Activated CD4-positive, alpha-beta memory T cell treated with anti-CD3 and anti-CD28 coated beads, Interleukin-2, amount 10 ng/mL, durations not matched to agents 7 days and 5 days (primary cell): ENCODE measurements around the gene CFAP20DC. TPM values are rescaled to one million over a fixed set of nuclear protein-coding genes. Genes with fewer than 3 reads are reported as not detected.
A peak's percentile ranks its signal among the peaks of the same experiment; 100 is the strongest.
"Not testable (repeated sequence)": the region's sequence is repeated elsewhere in the genome, so short reads cannot be mapped to it uniquely, and the experiment has no call there.

Source experiments
- CTCF ChIA-PET: fragments of 350-600 bp; sonication (Branson Sonifier 250); formaldehyde crosslinking; loops from one replicate; lab custom pipeline; 2021; ENCODE audit warnings: antibody characterized with exemption, inconsistent platforms; lab: Charles Lee
- POLR2A ChIA-PET: fragments of 350-600 bp; sonication (Branson Sonifier 250); formaldehyde crosslinking; loops from one replicate; lab custom pipeline; 2021; ENCODE audit warnings: antibody characterized with exemption; lab: Charles Lee
- DNase-seq: peaks from one replicate; pipeline ENCODE4 v3.0.0-alpha.2; 2020
- H3K27ac Mint-ChIP-seq: one replicate; pipeline ENCODE4 v1.8.0; 2021; ENCODE audit warnings: mild to moderate bottlenecking, mixed read lengths
- H3K27me3 Mint-ChIP-seq: one replicate; pipeline ENCODE4 v1.8.0; 2021; ENCODE audit warnings: mixed read lengths
- H3K36me3 Mint-ChIP-seq: one replicate; pipeline ENCODE4 v1.8.0; 2021; ENCODE audit warnings: low read depth, mixed read lengths
- H3K4me1 Mint-ChIP-seq: one replicate; pipeline ENCODE4 v1.8.0; 2021; ENCODE audit warnings: mixed read lengths
- H3K4me3 Mint-ChIP-seq: one replicate; pipeline ENCODE4 v1.8.0; 2021; ENCODE audit warnings: mild to moderate bottlenecking, mixed read lengths
- H3K9me3 Mint-ChIP-seq: one replicate; pipeline ENCODE4 v1.8.0; 2021; ENCODE audit warnings: mixed read lengths
- total RNA-seq, 2 experiments: library from RNA; stranded (reverse); gene quantifications; one replicate each; pipeline ENCODE4 v1.2.3, GENCODE V29; 2021

CFAP20DC gene
- total RNA-seq, 2 experiments from 2014 or later = 1.4 to 2.2 TPM

GRCh38 chr3:58874248-58874741 is 175.5 kb downstream of the CFAP20DC start:
- H3K27me3 Mint-ChIP-seq = no peaks in the 10 kb centered on the region
- POLR2A ChIA-PET = no interaction called here
- no peaks in the 10 kb centered on the region for H3K9me3 Mint-ChIP-seq
- peaks cover 23% of the 10 kb centered on the region for H3K4me1 Mint-ChIP-seq
- peak; percentile 24 for DNase-seq
- CTCF ChIA-PET = no interaction called here
- no peak overlapping the region for H3K4me3 Mint-ChIP-seq
- H3K36me3 Mint-ChIP-seq = no peaks in the 10 kb centered on the region
- peak overlapping the region; percentile 66 for H3K27ac Mint-ChIP-seq

DNA sequence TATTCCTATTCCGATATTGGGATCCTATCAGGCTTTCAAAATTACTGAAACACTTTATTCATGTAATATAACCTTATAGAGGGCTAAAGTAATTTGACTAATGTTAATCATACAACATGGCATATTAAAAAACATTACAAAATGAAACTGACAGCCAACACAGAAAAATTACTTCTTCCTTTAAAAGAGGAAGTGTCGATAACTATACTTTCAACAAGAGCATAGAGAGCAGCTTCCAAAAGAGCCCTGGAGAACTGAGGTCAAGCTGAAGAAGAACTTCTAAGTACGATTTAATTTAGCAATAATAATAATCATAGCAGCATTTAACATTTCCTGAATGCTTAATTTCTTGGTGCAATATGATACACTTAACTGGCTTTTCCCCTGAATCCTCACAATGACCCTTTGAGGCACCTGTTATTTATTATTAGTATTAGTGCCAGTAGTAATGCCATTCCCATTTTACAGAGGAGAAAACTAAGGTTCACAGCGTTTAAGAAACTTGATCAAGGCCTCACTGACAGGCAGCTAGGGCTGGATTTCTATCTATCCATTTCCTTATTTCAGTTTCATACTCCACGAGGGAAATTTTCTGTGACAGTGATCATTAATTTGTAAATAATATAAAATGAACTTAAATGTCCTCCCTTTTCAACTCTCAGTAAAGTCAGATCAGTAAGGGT is 181.6 kb downstream of the CFAP20DC start:
- Mint-ChIP-seq H3K27ac (no peak overlapping the region), H3K4me1 (peaks cover 2% of the 10 kb centered on the region)

DNA sequence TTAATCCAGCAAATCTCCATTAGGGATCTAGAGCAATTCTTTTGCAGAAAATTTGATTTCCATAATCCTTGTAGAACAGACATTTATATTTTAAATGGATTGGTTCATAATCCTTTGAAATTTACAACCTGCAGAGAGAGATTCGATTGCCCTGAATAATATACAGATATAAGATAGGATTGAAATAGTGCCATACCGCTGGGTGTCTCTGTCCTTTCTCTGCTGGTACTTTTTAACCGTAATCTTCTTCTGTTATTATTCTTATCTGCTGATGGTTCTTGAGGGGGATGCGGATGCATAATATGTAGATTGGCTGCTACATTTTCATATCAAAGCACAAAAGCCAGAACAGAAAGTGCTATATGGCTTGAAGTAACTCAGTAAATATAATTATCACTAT is 182.2 kb downstream of the CFAP20DC start:
- no peak overlapping the region for H3K4me3 Mint-ChIP-seq
- ChIA-PET POLR2A (no interaction called here), CTCF (interaction anchor here (1.3 kb wide), 1 partner anchor 184 kb away, joined by 3 read pairs; no protein-coding TSS in a partner anchor)

More for the DNA sequence above, 181.6 kb downstream of the CFAP20DC start:
- no peak for DNase-seq
- H3K36me3 Mint-ChIP-seq = no peaks in the 10 kb centered on the region
- H3K27me3 Mint-ChIP-seq = peaks cover 2% of the 10 kb centered on the region
- H3K9me3 Mint-ChIP-seq = no peaks in the 10 kb centered on the region
- ChIA-PET POLR2A (no interaction called here), CTCF (interaction anchor here (1.3 kb wide), 1 partner anchor 184 kb away, joined by 3 read pairs; no protein-coding TSS in a partner anchor)
- no peak overlapping the region for H3K4me3 Mint-ChIP-seq

DNA sequence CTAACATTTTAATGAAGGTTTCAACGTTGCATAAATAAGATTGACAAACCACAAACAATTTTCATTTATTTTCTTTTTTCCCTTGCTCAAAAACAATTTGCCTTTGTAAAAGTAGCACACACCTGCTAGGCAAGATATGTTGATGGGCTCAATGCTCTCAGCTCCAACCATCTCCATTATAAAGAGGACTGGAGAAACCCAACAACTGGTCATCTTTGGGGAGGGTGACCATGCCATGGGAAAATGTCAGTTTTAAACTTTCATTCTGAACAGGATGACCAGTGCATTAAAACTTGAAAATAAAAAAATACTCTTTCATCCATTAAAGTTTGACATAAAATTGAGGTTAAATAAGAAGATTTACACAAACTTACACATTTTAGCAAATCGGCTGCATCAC is 183.7 kb downstream of the CFAP20DC start:
- peaks cover 6% of the 10 kb centered on the region for H3K27me3 Mint-ChIP-seq
- ChIA-PET POLR2A (no interaction called here), CTCF (no interaction called here)
- no peaks in the 10 kb centered on the region for H3K9me3 Mint-ChIP-seq
- no peak for DNase-seq
- no peaks in the 10 kb centered on the region for H3K36me3 Mint-ChIP-seq
- no peak overlapping the region for H3K27ac Mint-ChIP-seq
- peaks cover 2% of the 10 kb centered on the region for H3K4me1 Mint-ChIP-seq
- H3K4me3 Mint-ChIP-seq = no peak overlapping the region

More for the DNA sequence above, 182.2 kb downstream of the CFAP20DC start:
- Mint-ChIP-seq H3K4me1 (peaks cover 3% of the 10 kb centered on the region), H3K9me3 (no peaks in the 10 kb centered on the region), H3K27ac (no peak overlapping the region), H3K27me3 (peaks cover 2% of the 10 kb centered on the region), H3K36me3 (no peaks in the 10 kb centered on the region)
- no peak for DNase-seq

DNA sequence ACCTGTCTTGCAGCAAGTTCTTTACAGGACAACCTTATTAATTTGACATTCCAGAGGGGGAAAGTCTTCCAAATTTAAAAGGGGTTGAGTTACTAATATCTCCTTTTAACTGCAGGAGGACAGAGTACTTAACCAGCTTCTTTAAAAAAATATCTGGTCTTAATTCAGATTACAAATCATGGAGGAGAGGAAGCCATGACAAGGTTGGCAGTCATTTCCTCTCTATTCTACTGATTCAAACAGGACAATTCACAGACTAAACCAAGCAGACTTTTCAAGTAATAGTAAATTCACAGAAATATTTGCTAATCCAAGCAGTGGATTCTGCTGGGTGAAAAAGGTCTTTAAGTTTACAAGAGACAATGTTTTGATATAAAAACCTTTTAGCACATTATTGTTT is 185.3 kb downstream of the CFAP20DC start:
- Mint-ChIP-seq H3K36me3 (no peaks in the 10 kb centered on the region), H3K27me3 (peaks cover 6% of the 10 kb centered on the region), H3K4me3 (no peak overlapping the region)

GRCh38 chr3:58863206-58863605 is 186.6 kb downstream of the CFAP20DC start:
- no peak overlapping the region for H3K4me3 Mint-ChIP-seq
- no peak overlapping the region for H3K27ac Mint-ChIP-seq
- CTCF ChIA-PET = no interaction called here
- peaks cover 6% of the 10 kb centered on the region for H3K27me3 Mint-ChIP-seq
- H3K4me1 Mint-ChIP-seq = peaks cover 2% of the 10 kb centered on the region
- H3K36me3 Mint-ChIP-seq = no peaks in the 10 kb centered on the region
- H3K9me3 Mint-ChIP-seq = no peaks in the 10 kb centered on the region
- DNase-seq = no peak
- POLR2A ChIA-PET = interaction anchor here (0.6 kb wide), 1 partner anchor 25 kb away, joined by 5 read pairs; no protein-coding TSS in a partner anchor

More for the DNA sequence above, 185.3 kb downstream of the CFAP20DC start:
- ChIA-PET POLR2A (no interaction called here), CTCF (no interaction called here)
- Mint-ChIP-seq H3K9me3 (no peaks in the 10 kb centered on the region), H3K4me1 (peaks cover 2% of the 10 kb centered on the region), H3K27ac (no peak overlapping the region)
- DNase-seq = no peak

GRCh38 chr3:58861551-58861950 is 188.3 kb downstream of the CFAP20DC start:
- POLR2A ChIA-PET = no interaction called here
- peaks cover 2% of the 10 kb centered on the region for H3K4me1 Mint-ChIP-seq

GRCh38 chr3:58858126-58858525 is 191.7 kb downstream of the CFAP20DC start:
- Mint-ChIP-seq H3K4me3 (no peak overlapping the region), H3K27me3 (peaks cover 4% of the 10 kb centered on the region), H3K36me3 (no peaks in the 10 kb centered on the region), H3K27ac (no peak overlapping the region), H3K4me1 (peaks cover 2% of the 10 kb centered on the region), H3K9me3 (no peaks in the 10 kb centered on the region)
- CTCF ChIA-PET = no interaction called here
- no peak for DNase-seq
- POLR2A ChIA-PET = no interaction called here

More at GRCh38 chr3:58861551-58861950, 188.3 kb downstream of the CFAP20DC start:
- DNase-seq = no peak
- CTCF ChIA-PET = no interaction called here
- H3K36me3 Mint-ChIP-seq = no peaks in the 10 kb centered on the region
- peaks cover 4% of the 10 kb centered on the region for H3K27me3 Mint-ChIP-seq
- no peaks in the 10 kb centered on the region for H3K9me3 Mint-ChIP-seq
- H3K27ac Mint-ChIP-seq = no peak overlapping the region
- H3K4me3 Mint-ChIP-seq = no peak overlapping the region

DNA sequence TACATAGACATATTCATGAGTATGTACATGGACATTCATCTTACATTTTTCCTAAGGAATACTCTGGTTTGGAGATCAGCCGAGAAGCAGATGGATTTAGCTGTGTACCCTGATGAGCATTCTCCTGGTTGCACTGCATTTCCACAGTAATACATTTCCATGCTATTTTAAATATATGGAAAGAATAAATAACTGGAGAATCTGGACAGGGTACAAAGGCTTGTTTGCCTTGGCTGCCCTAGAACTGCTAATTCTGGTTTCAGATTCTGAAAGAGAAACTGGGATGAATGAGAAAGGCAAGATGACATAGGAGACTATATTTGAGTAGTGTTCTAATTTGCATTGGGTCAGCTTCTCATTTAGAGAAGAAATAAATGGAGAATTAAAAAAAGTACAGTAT is 192.4 kb downstream of the CFAP20DC start:
- H3K27ac Mint-ChIP-seq = no peak overlapping the region
- no peak overlapping the region for H3K4me3 Mint-ChIP-seq
- ChIA-PET CTCF (no interaction called here), POLR2A (no interaction called here)
- no peaks in the 10 kb centered on the region for H3K4me1 Mint-ChIP-seq
- DNase-seq = no peak
- H3K36me3 Mint-ChIP-seq = no peaks in the 10 kb centered on the region
- H3K27me3 Mint-ChIP-seq = peaks cover 4% of the 10 kb centered on the region
- H3K9me3 Mint-ChIP-seq = no peaks in the 10 kb centered on the region

- POLR2A ChIA-PET = no interaction called here
- no peak for DNase-seq
- no peaks in the 10 kb centered on the region for H3K4me1 Mint-ChIP-seq
Measured at GRCh38 chr3:58848826-58849225, 201.0 kb downstream of the CFAP20DC start.

GRCh38 chr3:58842050-58842747 is 207.6 kb downstream of the CFAP20DC start:
- H3K9me3 Mint-ChIP-seq, DNase-seq, H3K4me3 Mint-ChIP-seq, H3K27me3 Mint-ChIP-seq, POLR2A ChIA-PET, H3K4me1 Mint-ChIP-seq, H3K27ac Mint-ChIP-seq, CTCF ChIA-PET, H3K36me3 Mint-ChIP-seq: not testable (repeated sequence)

More at GRCh38 chr3:58848826-58849225, 201.0 kb downstream of the CFAP20DC start:
- Mint-ChIP-seq H3K27me3 (no peaks in the 10 kb centered on the region), H3K36me3 (no peaks in the 10 kb centered on the region), H3K4me3 (no peak overlapping the region), H3K27ac (no peak overlapping the region), H3K9me3 (no peaks in the 10 kb centered on the region)
- CTCF ChIA-PET = no interaction called here

DNA sequence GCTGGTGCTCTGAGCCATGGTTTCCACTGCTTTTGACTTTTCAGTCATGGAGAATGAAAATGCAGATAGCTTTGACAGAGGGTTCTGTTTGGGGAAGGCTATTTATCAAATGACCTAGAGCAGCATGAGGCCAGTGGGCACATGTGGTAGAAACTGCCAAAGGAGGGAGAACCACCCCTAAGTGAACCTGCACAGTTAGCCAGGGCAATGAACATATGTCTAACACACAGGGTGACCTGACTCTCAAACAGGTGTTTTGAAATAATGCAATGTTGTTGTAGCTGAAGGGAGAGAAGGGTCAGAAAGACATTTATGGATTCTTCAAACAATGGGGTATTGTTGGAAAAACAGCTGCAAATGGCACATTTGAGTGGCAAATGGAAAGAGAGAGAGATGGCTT is 208.9 kb downstream of the CFAP20DC start:
- H3K27ac Mint-ChIP-seq = no peak overlapping the region
- ChIA-PET POLR2A (no interaction called here), CTCF (no interaction called here)
- no peaks in the 10 kb centered on the region for H3K9me3 Mint-ChIP-seq
- DNase-seq = no peak
- H3K36me3 Mint-ChIP-seq = no peaks in the 10 kb centered on the region
- H3K4me1 Mint-ChIP-seq = no peaks in the 10 kb centered on the region
- no peak overlapping the region for H3K4me3 Mint-ChIP-seq
- no peaks in the 10 kb centered on the region for H3K27me3 Mint-ChIP-seq

GRCh38 chr3:58839964-58840363 is 209.9 kb downstream of the CFAP20DC start:
- ChIA-PET CTCF (no interaction called here), POLR2A (no interaction called here)
- no peak for DNase-seq
- H3K36me3 Mint-ChIP-seq = no peaks in the 10 kb centered on the region
- peaks cover under 1% of the 10 kb centered on the region for H3K27me3 Mint-ChIP-seq
- no peaks in the 10 kb centered on the region for H3K4me1 Mint-ChIP-seq
- no peak overlapping the region for H3K4me3 Mint-ChIP-seq
- H3K9me3 Mint-ChIP-seq = no peaks in the 10 kb centered on the region
- no peak overlapping the region for H3K27ac Mint-ChIP-seq
